Spleen (tissue), 11 donors: Measurements from ENCODE around the gene POLR1B. TPM values are rescaled to one million over a fixed set of nuclear protein-coding genes. Genes with fewer than 3 reads are reported as not detected.
"Not testable (repeated sequence)": the region's sequence is repeated elsewhere in the genome, so short reads cannot be mapped to it uniquely, and the experiment has no call there.

Source experiments
- DNase-seq: peaks from one replicate; pipeline ENCODE4 v3.0.0-alpha.2; 2020
- H3K27ac ChIP-seq, 8 donors: fragments of 200-600 bp; sonication (generic) in 7 of 8; 1 replicate in 4 of 8; 2 replicates in 4 of 8; pipeline versions ENCODE4 v1.5.0 to v1.8.0; 2016 to 2021; ENCODE audit warnings: inconsistent platforms in 4 of 8, mild to moderate bottlenecking in 4 of 8, moderate library complexity in 1 of 8
- H3K27me3 ChIP-seq, 7 donors: fragments of 200-600 bp; sonication (generic) in 6 of 7; replicated peaks in 1 of 7; 1 replicate in 4 of 7; 2 replicates in 3 of 7; pipeline versions ENCODE4 v1.5.0 to v1.8.0; 2016 to 2021; ENCODE audit warnings: inconsistent platforms in 3 of 7, mild to moderate bottlenecking in 1 of 7
- H3K36me3 ChIP-seq, 6 donors: fragments of 200-600 bp; sonication (generic) in 5 of 6; 1 replicate in 4 of 6; 2 replicates in 2 of 6; pipeline versions ENCODE4 v1.5.0 to v1.8.0; 2016 to 2021; ENCODE audit warnings: inconsistent platforms in 2 of 6
- H3K4me1 ChIP-seq, 6 donors: fragments of 200-600 bp; sonication (generic) in 5 of 6; 1 replicate in 3 of 6; 2 replicates in 3 of 6; pipeline versions ENCODE4 v1.5.0 to v1.8.0; 2016 to 2021; ENCODE audit warnings: inconsistent platforms in 3 of 6
- H3K4me3 ChIP-seq, 8 donors: fragments of 200-600 bp; sonication (generic) in 7 of 8; 1 replicate in 4 of 8; 2 replicates in 4 of 8; pipeline versions ENCODE4 v1.5.0 to v1.8.0; 2016 to 2021; ENCODE audit warnings: inconsistent platforms in 4 of 8, mild to moderate bottlenecking in 4 of 8, moderate library complexity in 2 of 8
- H3K9me3 ChIP-seq, 8 donors: fragments of 200-600 bp; sonication (generic) in 7 of 8; 1 replicate in 4 of 8; 2 replicates in 4 of 8; pipeline versions ENCODE4 v1.5.0 to v1.8.0; 2016 to 2021; ENCODE audit warnings: inconsistent platforms in 4 of 8
- POLR2A ChIP-seq, 3 donors: fragments of 450-650 bp; IDR thresholded peaks; one replicate each; pipeline ENCODE4 v1.5.1; 2017; ENCODE audit warnings: antibody characterized with exemption in 3 of 3, mild to moderate bottlenecking in 1 of 3
- POLR2AphosphoS5 ChIP-seq, 3 donors: sonication (generic); formaldehyde crosslinking; IDR thresholded peaks; one replicate each; pipeline ENCODE4 v1.5.1; 2017; ENCODE audit warnings: antibody characterized with exemption in 3 of 3
- WGBS, 5 donors: extraction: QIAGEN DNeasy Blood & Tissue Kit in 3 of 5; methylation state at CpG; one replicate each; pipeline versions ENCODE4 v1.1.5 to v1.1.7; 2013 to 2018; 5-methylcytosine and 5-hydroxymethylcytosine counted together
- intact Hi-C: fragments of 100-400 bp; cut with DNase I; formaldehyde crosslinking; loops from one replicate; pipeline ENCODE4 v1.15.0; 2023; ENCODE audit warnings: low total_unique reads
- polyA plus RNA-seq, 3 donors: library from polyadenylated mRNA; stranded (reverse); fragments of 200-250 nt; gene quantifications; one replicate each; pipeline ENCODE4 v1.2.1, GENCODE V29; 2013
- total RNA-seq, 7 donors: library from RNA; depleted of rRNA in 3 of 7; stranded (reverse); fragments of >200 nt in 3 of 7; fragmentation: NEBNext Ultra II Directional in 4 of 7; extraction: Animal tissue kit (Norgen Biotek cat#: 25700) in 4 of 7; gene quantifications; one replicate each; pipeline versions ENCODE4 v1.1.0 to v1.2.1, GENCODE V29; 2016 to 2021
- TF ChIP-seq, protein P1 (sequence below), 11 experiments: fragments of 200-600 bp in 7 of 11; fragments of 450-650 bp in 4 of 11; sonication (generic) in 4 of 11; IDR thresholded peaks in 8 of 11; conservative IDR thresholded peaks in 3 of 11; 1 replicate in 7 of 11; 2 replicates in 4 of 11; pipeline versions ENCODE4 v1.4.0 to v1.8.0; 2016 to 2021; ENCODE audit warnings: antibody characterized with exemption in 11 of 11, inconsistent platforms in 4 of 11, mild to moderate bottlenecking in 1 of 11
- donor health status: healthy with polysubstance abuse.
- donor health status: DM: no; HTN: no; CAD: no; lungs with moderate emphysema.
- donor health status: DM: no; HTN: no; CAD: no.
- donor health status: Bipolar disorder and iron deficiency.
- donor health status: healthy.
- donor health status: DM: no; HTN: no; CAD: no.
- donor health status: DM: yes; HTN: yes; CAD: no.

POLR1B gene
- total and polyA plus RNA-seq, 10 donors: 4.9 to 31.8 (median 18.5) TPM

DNA sequence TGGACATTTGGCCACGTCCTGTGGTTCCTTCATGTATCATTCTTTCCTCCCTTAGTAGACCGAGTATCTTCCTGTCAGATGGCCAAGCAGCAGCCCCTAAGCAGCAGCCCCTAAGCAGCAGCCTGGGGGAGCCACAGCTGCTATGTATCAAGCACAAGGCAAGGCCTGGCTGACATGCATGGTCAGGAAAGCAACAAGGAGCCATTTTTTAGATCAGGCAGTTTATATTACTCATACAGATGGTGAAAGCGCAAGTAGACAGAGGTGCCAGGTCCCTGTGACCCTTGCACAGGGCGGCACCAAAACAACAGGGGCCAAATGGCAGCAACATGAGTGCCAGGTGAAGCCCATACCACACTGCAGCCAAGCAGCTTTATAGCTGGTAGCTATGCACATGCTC is 64.3 kb downstream of the POLR1B start:
- intact Hi-C loops: no loop called here
- Histone ChIP-seq H3K9me3 (peaks cover 0 to 11% (median 0%) of the 10 kb centered on the region in 8 donors), H3K36me3 (no peaks in the 10 kb centered on the region), H3K4me1 (no peaks in the 10 kb centered on the region), H3K27ac (no peak overlapping the region), H3K4me3 (no peak overlapping the region), H3K27me3 (no peaks in the 10 kb centered on the region)
- TF ChIP-seq POLR2AphosphoS5 (IDR thresholded peaks at IDR 0.05) (no peak), POLR2A (IDR thresholded peaks at IDR 0.05) (no peak)
- TF ChIP-seq, protein P1, sequence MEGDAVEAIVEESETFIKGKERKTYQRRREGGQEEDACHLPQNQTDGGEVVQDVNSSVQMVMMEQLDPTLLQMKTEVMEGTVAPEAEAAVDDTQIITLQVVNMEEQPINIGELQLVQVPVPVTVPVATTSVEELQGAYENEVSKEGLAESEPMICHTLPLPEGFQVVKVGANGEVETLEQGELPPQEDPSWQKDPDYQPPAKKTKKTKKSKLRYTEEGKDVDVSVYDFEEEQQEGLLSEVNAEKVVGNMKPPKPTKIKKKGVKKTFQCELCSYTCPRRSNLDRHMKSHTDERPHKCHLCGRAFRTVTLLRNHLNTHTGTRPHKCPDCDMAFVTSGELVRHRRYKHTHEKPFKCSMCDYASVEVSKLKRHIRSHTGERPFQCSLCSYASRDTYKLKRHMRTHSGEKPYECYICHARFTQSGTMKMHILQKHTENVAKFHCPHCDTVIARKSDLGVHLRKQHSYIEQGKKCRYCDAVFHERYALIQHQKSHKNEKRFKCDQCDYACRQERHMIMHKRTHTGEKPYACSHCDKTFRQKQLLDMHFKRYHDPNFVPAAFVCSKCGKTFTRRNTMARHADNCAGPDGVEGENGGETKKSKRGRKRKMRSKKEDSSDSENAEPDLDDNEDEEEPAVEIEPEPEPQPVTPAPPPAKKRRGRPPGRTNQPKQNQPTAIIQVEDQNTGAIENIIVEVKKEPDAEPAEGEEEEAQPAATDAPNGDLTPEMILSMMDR (IDR thresholded peaks at IDR 0.05 in 8 of 11, conservative IDR thresholded peaks at IDR 0.05 in 3 of 11): no peak
- WGBS, 5 donors: 76 to 89% (median 79%) methylated on average over 4 of the region's 4 CpGs
- peak; percentile 24 for DNase-seq

DNA sequence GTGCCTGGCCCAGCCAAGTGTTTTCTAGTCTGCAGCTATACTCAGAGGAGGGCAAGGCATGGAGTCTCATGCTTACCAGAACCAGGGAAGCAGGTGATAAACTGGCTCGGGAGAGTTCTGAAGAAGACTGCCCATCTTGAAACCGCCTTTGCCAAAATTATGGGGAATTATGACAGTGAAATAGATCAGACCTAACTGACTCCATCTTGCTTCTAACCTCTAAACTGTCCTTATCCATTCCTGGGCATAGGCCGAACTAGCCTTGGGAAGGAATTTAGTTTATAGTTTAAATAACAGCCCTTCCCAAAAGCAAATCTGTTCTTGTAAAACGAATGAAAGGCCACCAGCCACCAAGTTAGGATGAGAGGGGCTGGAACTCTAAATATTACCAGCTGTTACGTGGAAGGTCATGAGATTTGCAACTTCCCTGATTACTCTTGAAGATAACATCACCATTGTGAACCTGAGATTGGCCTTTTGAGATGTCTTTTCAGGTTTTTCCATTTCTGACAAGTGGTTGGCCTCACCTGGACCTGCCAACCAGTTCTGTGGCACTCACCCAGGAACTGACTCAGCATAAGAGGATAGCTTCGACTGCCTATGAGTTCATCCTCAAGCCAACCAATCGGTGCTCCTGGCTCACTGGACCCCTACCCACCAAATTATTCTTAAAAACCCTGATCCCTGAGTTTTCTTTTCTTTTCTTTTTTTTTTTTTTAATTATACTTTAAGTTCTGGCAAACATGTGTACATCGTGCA is 65.6 kb downstream of the POLR1B start:
- no peaks in the 10 kb centered on the region for H3K27me3 ChIP-seq
- H3K4me3 ChIP-seq: no peak overlapping the region
- intact Hi-C loops: no loop called here
- TF ChIP-seq POLR2AphosphoS5 (IDR thresholded peaks at IDR 0.05): no peak
- H3K4me1 ChIP-seq: no peaks in the 10 kb centered on the region
- peaks cover 0 to 11% (median 0%) of the 10 kb centered on the region in 8 donors for H3K9me3 ChIP-seq
- no peaks in the 10 kb centered on the region for H3K36me3 ChIP-seq
- peak; percentile 22 for DNase-seq
- H3K27ac ChIP-seq: no peak overlapping the region
- 81 to 92% (median 83%) methylated on average over 8 of the region's 8 CpGs for WGBS, 5 donors

DNA sequence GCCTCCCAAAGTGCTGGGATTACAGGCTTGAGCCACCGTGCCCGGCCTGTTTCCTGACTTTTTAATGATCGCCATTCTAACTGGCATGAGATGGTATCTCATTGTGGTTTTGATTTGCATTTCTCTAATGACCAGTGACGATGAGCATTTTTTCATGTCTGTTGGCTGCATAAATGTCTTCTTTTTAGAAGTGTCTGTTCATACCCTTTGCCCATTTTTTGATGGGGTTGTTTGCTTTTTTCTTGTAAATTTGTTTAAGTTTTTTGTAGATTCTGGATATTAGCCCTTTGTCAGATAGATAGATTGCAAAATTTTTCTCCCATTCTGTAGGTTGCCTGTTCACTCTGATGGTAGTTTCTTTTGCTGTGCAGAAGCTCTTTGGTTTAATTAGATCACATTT is 67.1 kb downstream of the POLR1B start:
- H3K9me3 ChIP-seq: peaks cover 0 to 11% (median 0%) of the 10 kb centered on the region in 8 donors
- H3K4me3 ChIP-seq, H3K27ac ChIP-seq, intact Hi-C loops, H3K36me3 ChIP-seq, H3K4me1 ChIP-seq, H3K27me3 ChIP-seq, DNase-seq: not testable (repeated sequence)
- WGBS, 5 donors: 88 to 97% (median 93%) methylated on average over 4 of the region's 4 CpGs

DNA sequence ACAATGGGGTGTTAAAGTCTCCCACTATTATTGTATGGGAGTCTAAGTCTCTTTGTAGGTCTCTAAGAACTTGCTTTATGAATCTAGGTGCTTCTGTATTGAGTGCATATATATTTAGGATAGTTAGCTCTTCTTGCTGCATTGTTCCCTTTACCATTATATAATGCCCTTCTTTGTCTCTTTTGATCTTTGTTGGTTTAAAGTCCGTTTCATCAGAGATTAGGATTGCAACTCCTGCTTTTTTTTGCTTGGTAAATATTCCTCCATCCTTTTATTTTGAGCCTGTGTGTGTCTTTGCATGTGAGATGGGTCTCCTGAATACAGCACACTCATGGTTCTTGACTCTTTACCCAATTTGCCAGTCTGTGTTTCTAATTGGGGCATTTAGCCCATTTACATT is 70.0 kb downstream of the POLR1B start:
- H3K27ac ChIP-seq, H3K27me3 ChIP-seq, intact Hi-C loops, H3K4me3 ChIP-seq, H3K4me1 ChIP-seq, H3K36me3 ChIP-seq, DNase-seq: not testable (repeated sequence)
- WGBS, 5 donors: 83 to 100% (median 88%) methylated on average over 1 of the region's 1 CpG
- peaks cover 0 to 11% (median 0%) of the 10 kb centered on the region in 8 donors for H3K9me3 ChIP-seq

DNA sequence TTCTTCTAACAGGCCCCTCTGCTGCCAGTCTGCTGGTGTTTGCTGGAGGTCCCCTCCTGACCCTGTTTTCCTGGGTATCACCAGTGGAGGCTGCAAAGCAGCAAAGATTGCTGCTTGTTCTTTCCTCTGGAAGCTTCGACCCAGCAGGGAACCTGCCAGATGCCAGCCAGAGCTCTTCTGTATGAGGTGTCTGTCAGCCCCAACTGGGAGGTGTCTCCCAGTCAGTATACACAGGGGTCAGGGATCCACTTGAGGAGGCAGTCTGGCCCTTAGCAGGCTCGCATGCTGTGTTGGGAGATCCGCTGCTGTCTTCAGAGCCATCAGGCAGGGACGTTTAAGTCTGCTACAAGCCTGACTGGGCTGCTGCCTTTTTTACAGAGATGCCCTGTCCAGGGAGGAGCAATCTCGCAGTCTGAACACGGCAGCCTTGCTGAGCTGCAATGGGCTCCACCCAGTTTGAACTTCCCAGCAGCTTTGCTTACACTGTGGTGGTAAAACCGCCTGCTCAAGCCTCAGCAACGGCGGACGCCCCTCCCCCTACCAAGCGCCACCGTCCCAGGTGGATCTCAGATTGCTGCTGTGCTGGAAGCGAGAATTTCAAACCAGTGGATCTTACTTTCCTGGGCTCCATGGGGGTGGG is 72.1 kb downstream of the POLR1B start:
- no peak overlapping the region for H3K4me3 ChIP-seq
- H3K4me1 ChIP-seq: no peaks in the 10 kb centered on the region
- peaks cover 0 to 9% (median 0%) of the 10 kb centered on the region in 6 donors for H3K36me3 ChIP-seq
- no peak for TF ChIP-seq POLR2A (IDR thresholded peaks at IDR 0.05)
- TF ChIP-seq, protein P1 (IDR thresholded peaks at IDR 0.05 in 8 of 11, conservative IDR thresholded peaks at IDR 0.05 in 3 of 11): no peak
- TF ChIP-seq POLR2AphosphoS5 (IDR thresholded peaks at IDR 0.05): no peak
- peaks cover 0 to 7% (median 0%) of the 10 kb centered on the region in 8 donors for H3K9me3 ChIP-seq
- H3K27me3 ChIP-seq: no peaks in the 10 kb centered on the region
- H3K27ac ChIP-seq: no peak overlapping the region
- intact Hi-C loops: no loop called here
- WGBS, 5 donors: 77 to 96% (median 82%) methylated on average over 7 to 13 of the region's 13 CpGs
- DNase-seq: peak; percentile 45
